ENCODE measurements around the gene RAB14.
A peak's percentile ranks its signal among the peaks of the same experiment; 100 is the strongest.

The RAB14 gene

GRCh38 chr9:121217609-121218292 lies 16.1 kb upstream of the RAB14 start:
- no peak for DNase-seq (ENCODE audit: low read depth in 1 of 2, low spot score in 1 of 2)
- no peak overlapping the region for H3K27ac ChIP-seq (replicated peaks)
- no peak for TF ChIP-seq POLR2AphosphoS5 (IDR thresholded peaks at IDR 0.05; ENCODE audit: low read depth)
- TF ChIP-seq REST (IDR thresholded peaks at IDR 0.05; ENCODE audit: insufficient replicate concordance, low read depth), result no peak

GRCh38 chr9:121216271-121216805 lies 14.7 kb upstream of the RAB14 start:
- peak in 1 of 2 experiments; percentile 52 for DNase-seq (ENCODE audit: low read depth in 1 of 2, low spot score in 1 of 2)
- no peak for TF ChIP-seq GABPA (IDR thresholded peaks at IDR 0.05; ENCODE audit: low read depth)
- peak; percentile 86 for TF ChIP-seq SPI1 (IDR thresholded peaks at IDR 0.05; ENCODE audit: borderline replicate concordance, low read depth)
- no peak overlapping the region for H3K4me3 ChIP-seq (replicated peaks; ENCODE audit: insufficient read depth, low read length)
- H3K27me3 ChIP-seq (ENCODE audit: insufficient read depth, poor library complexity, severe bottlenecking), result no peaks in the 10 kb centered on the region
- H3K27ac ChIP-seq (replicated peaks), result peak overlapping the region; percentile 48

More at GRCh38 chr9:121217609-121218292, 16.1 kb upstream of the RAB14 start:
- no peak overlapping the region for H3K4me3 ChIP-seq (replicated peaks; ENCODE audit: insufficient read depth, low read length)
- H3K27me3 ChIP-seq (ENCODE audit: insufficient read depth, poor library complexity, severe bottlenecking), result no peaks in the 10 kb centered on the region

DNA sequence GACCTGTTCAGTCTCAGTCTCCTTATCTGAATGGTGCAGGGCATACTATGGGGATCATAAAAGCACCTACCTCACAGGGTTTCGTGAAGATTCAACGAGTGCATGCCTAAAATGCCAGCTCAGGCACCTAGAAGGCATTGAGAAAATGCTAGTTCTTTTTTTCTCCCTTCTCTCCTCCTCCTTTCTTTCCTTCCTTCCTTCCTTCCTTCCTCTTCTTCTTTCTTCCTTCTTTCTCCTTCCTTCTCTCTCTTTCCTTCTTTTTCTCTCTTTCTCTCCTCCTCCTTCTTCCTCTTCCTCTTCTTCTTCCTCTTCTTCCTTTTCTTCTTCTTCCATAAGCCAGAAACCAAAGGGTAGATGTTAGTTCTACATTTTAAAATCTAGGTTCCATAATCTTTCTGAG lies 12.3 kb upstream of the RAB14 start:
- TF ChIP-seq POLR2AphosphoS5 (IDR thresholded peaks at IDR 0.05; ENCODE audit: low read depth) (no peak), GABPA (IDR thresholded peaks at IDR 0.05; ENCODE audit: low read depth) (no peak), SPI1 (IDR thresholded peaks at IDR 0.05; ENCODE audit: borderline replicate concordance, low read depth) (no peak; the same call in 1 of the 2 replicates), CTCF (IDR thresholded peaks at IDR 0.05; ENCODE audit: insufficient read depth, low read length) (no peak), REST (IDR thresholded peaks at IDR 0.05; ENCODE audit: insufficient replicate concordance, low read depth) (no peak)
- Histone ChIP-seq H3K27ac (replicated peaks) (no peak overlapping the region), H3K4me3 (replicated peaks; ENCODE audit: insufficient read depth, low read length) (no peak overlapping the region)

GRCh38 chr9:121213136-121213806 lies 11.6 kb upstream of the RAB14 start:
- 0 out of 2 replicates have a peak, but pooled peaks have one; percentile 19 for TF ChIP-seq POLR2AphosphoS5 (IDR thresholded peaks at IDR 0.05; ENCODE audit: low read depth)
- TF ChIP-seq REST (IDR thresholded peaks at IDR 0.05; ENCODE audit: insufficient replicate concordance, low read depth), result no peak
- peak; percentile 41; the same call in 1 of the 2 replicates for TF ChIP-seq SPI1 (IDR thresholded peaks at IDR 0.05; ENCODE audit: borderline replicate concordance, low read depth)
- peak; percentile 93 for TF ChIP-seq CTCF (IDR thresholded peaks at IDR 0.05; ENCODE audit: insufficient read depth, low read length)
- TF ChIP-seq GABPA (IDR thresholded peaks at IDR 0.05; ENCODE audit: low read depth), result no peak
- H3K27ac ChIP-seq (replicated peaks), result no peak overlapping the region; the same call in 1 of the 2 replicates
- no peaks in the 10 kb centered on the region for H3K27me3 ChIP-seq (ENCODE audit: insufficient read depth, poor library complexity, severe bottlenecking)
- DNase-seq (ENCODE audit: low read depth in 1 of 2, low spot score in 1 of 2), result peak in 1 of 2 experiments; percentile 88
- no peak overlapping the region for H3K4me3 ChIP-seq (replicated peaks; ENCODE audit: insufficient read depth, low read length)

More for the DNA sequence above, 12.3 kb upstream of the RAB14 start:
- H3K27me3 ChIP-seq (ENCODE audit: insufficient read depth, poor library complexity, severe bottlenecking), result no peaks in the 10 kb centered on the region
- no peak for DNase-seq (ENCODE audit: low read depth in 1 of 2, low spot score in 1 of 2)

All from HL-60 (cell line).